Endothelial cell of umbilical vein (primary cell): ENCODE data around the gene DGKB. TPM values are rescaled to one million over a fixed set of nuclear protein-coding genes. Genes with fewer than 3 reads are reported as not detected.

Experiments
- BruUV-seq: library from RNA; stranded (reverse); fragments of 400-500 nt; replicated peaks from 2 replicates; lab custom pipeline; 2021; lab: Mats Ljungman, UMichigan
- CTCF ChIA-PET: fragments of 300-600, 350-600 bp; sonication (Branson Sonifier 250); formaldehyde crosslinking; loops from one replicate; lab custom pipeline; 2021; ENCODE audit warnings: antibody characterized with exemption, inconsistent platforms; lab: Charles Lee
- POLR2A ChIA-PET: fragments of 300-600, 350-600 bp; sonication (Branson Sonifier 250); formaldehyde crosslinking; loops from one replicate; lab custom pipeline; 2021; ENCODE audit warnings: antibody characterized with exemption, inconsistent platforms; lab: Charles Lee
- DNase-seq: peaks from one replicate; pipeline ENCODE4 v3.0.0-alpha.2; 2011; ENCODE audit warnings: low read depth, low spot score
- FAIRE-seq: peaks from 2 replicates; lab custom pipeline; 2011; peaks lifted over from hg19 to GRCh38; lab: Jason Lieb, UNC
- H2AFZ ChIP-seq: 2 replicates; pipeline ENCODE4 v1.6.0; 2012; ENCODE audit warnings: low read depth, low read length, control low read depth, inconsistent platforms
- H3K27ac ChIP-seq: 2 replicates; pipeline ENCODE4 v1.5.1; 2011; ENCODE audit warnings: low read depth, mild to moderate bottlenecking, control low read depth, low read length, moderate library complexity; ENCODE audit not compliant: insufficient read depth
- H3K27me3 ChIP-seq, 2 experiments: 2 replicates each; pipeline versions ENCODE4 v1.6.0 to v1.6.1; 2011; ENCODE audit warnings: low read length in 2 of 2, mixed read lengths in 1 of 2; ENCODE audit not compliant: control insufficient read depth in 2 of 2, insufficient read depth in 2 of 2
- H3K36me3 ChIP-seq, 2 experiments: 2 replicates in 1 of 2; 3 replicates in 1 of 2; pipeline ENCODE4 v1.5.1; 2011; ENCODE audit warnings: low read length in 2 of 2, mild to moderate bottlenecking in 1 of 2, moderate library complexity in 1 of 2; ENCODE audit not compliant: control insufficient read depth in 2 of 2, insufficient read depth in 2 of 2; ENCODE audit errors: extremely low read depth in 1 of 2
- H3K4me1 ChIP-seq: 3 replicates; pipeline ENCODE4 v1.5.1; 2011; ENCODE audit warnings: mild to moderate bottlenecking, low read length; ENCODE audit not compliant: control insufficient read depth, insufficient read depth; ENCODE audit errors: extremely low read depth
- H3K4me2 ChIP-seq: 2 replicates; pipeline ENCODE4 v1.6.1; 2011; ENCODE audit warnings: low read length, control low read depth, mixed read lengths; ENCODE audit not compliant: insufficient read depth
- H3K4me3 ChIP-seq, 3 experiments: fragments of 200-600 bp in 1 of 3; sonication (generic), shearing (Covaris generic) in 1 of 3; replicated peaks in 1 of 3; 2 replicates each; pipeline ENCODE4 v1.5.1; 2011 to 2016; ENCODE audit warnings: control low read depth in 3 of 3, low read length in 3 of 3, mild to moderate bottlenecking in 2 of 3, inconsistent platforms in 1 of 3, low read depth in 1 of 3, moderate library complexity in 1 of 3; ENCODE audit not compliant: insufficient read depth in 1 of 3
- H3K79me2 ChIP-seq: 2 replicates; pipeline ENCODE4 v1.6.0; 2012; ENCODE audit warnings: low read length, inconsistent platforms; ENCODE audit not compliant: control insufficient read depth, insufficient read depth
- H3K9ac ChIP-seq: replicated peaks from 2 replicates; pipeline ENCODE3; 2011; ENCODE audit warnings: low read length, control low read depth; ENCODE audit not compliant: insufficient read depth; ENCODE audit errors: extremely low read depth
- H3K9me1 ChIP-seq: replicated peaks from 3 replicates; pipeline ENCODE4 v1.6.0; 2011; ENCODE audit warnings: mild to moderate bottlenecking, low read length; ENCODE audit not compliant: control insufficient read depth, insufficient read depth; ENCODE audit errors: extremely low read depth
- H3K9me3 ChIP-seq: replicated peaks from 2 replicates; pipeline ENCODE4 v1.5.1; 2012; ENCODE audit warnings: low read length, inconsistent platforms; ENCODE audit not compliant: control insufficient read depth, insufficient read depth
- H4K20me1 ChIP-seq: replicated peaks from 2 replicates; pipeline ENCODE3; 2011; ENCODE audit warnings: mild to moderate bottlenecking, low read length; ENCODE audit not compliant: control insufficient read depth, insufficient read depth; ENCODE audit errors: extremely low read depth
- CTCF ChIP-seq, 2 donors: IDR thresholded peaks; 1 replicate in 1 of 2; 2 replicates in 1 of 2; pipeline ENCODE4 v1.5.1; 2011; ENCODE audit warnings: low read length in 2 of 2, mild to moderate bottlenecking in 2 of 2, moderate library complexity in 2 of 2, control low read depth in 1 of 2, inconsistent platforms in 1 of 2, low read depth in 1 of 2; ENCODE audit not compliant: insufficient read depth in 1 of 2; ENCODE audit errors: extremely low read depth in 1 of 2
- EZH2 ChIP-seq: IDR thresholded peaks from 2 replicates; pipeline ENCODE4 v1.6.1; 2012; ENCODE audit warnings: borderline replicate concordance, low read depth, mild to moderate bottlenecking, moderate library complexity, low read length, inconsistent platforms; ENCODE audit not compliant: severe bottlenecking
- GATA2 ChIP-seq: IDR thresholded peaks from 2 replicates; pipeline ENCODE4 v1.7.0; 2011; ENCODE audit warnings: low read depth, mild to moderate bottlenecking, moderate library complexity, mixed read lengths, low read length; ENCODE audit not compliant: insufficient read length, insufficient read depth
- JUN ChIP-seq: IDR thresholded peaks from 2 replicates; pipeline ENCODE4 v1.6.1; 2011; ENCODE audit warnings: borderline replicate concordance, low read depth; ENCODE audit not compliant: insufficient read length, insufficient read depth
- MYC ChIP-seq: IDR thresholded peaks from one replicate; pipeline ENCODE4 v1.6.1; 2011; ENCODE audit warnings: mild to moderate bottlenecking, low read depth, low read length
- POLR2A ChIP-seq: IDR thresholded peaks from 2 replicates; pipeline ENCODE4 v1.6.1; 2012; ENCODE audit warnings: low read depth, mild to moderate bottlenecking, control low read depth, low read length
- POLR2AphosphoS5 ChIP-seq: IDR thresholded peaks from 2 replicates; pipeline ENCODE4 v1.6.1; 2012; ENCODE audit warnings: low read depth, mild to moderate bottlenecking, control low read depth, low read length, moderate library complexity; ENCODE audit not compliant: insufficient read depth
- dilution Hi-C: fragments of 300-500 bp; cut with MboI; formaldehyde crosslinking; loops from one replicate; pipeline ENCODE4 v1.15.0; 2019; ENCODE audit warnings: low sequenced_read_pairs; ENCODE audit not compliant: extremely low pct_ligation_motif_present
- intact Hi-C: fragments of 100-400 bp; cut with micrococcal nuclease; formaldehyde crosslinking; loops from one replicate; pipeline ENCODE4 v1.10.0; 2022
- polyA plus RNA-seq, 4 experiments: library from polyadenylated mRNA; depleted of rRNA in 3 of 4; stranded (reverse) in 3 of 4; unstranded in 1 of 4; fragments of >200 nt; gene quantifications; 2 replicates each; pipeline versions ENCODE4 v1.2.1 to v1.2.3, GENCODE V29; 2011 to 2012; ENCODE audit warnings: missing spikeins in 1 of 4
- total RNA-seq: library from RNA; stranded (reverse); gene quantifications from 2 replicates; pipeline ENCODE4 v1.2.3, GENCODE V29; 2021

The DGKB gene
- total and polyA plus RNA-seq, 2 donors (not counting 3 experiments of a cell fraction or from before 2014, with no cell fraction given) = not detected

GRCh38 chr7:14191686-14192098, 710.9 kb downstream of the DGKB start:
- no peaks in the 10 kb centered on the region for H4K20me1 ChIP-seq
- no peaks in the 10 kb centered on the region for H3K9me3 ChIP-seq
- H2AFZ ChIP-seq = no peak overlapping the region
- H3K79me2 ChIP-seq = no peaks in the 10 kb centered on the region
- no peak overlapping the region for H3K4me2 ChIP-seq
- no peak for FAIRE-seq
- H3K4me1 ChIP-seq = no peaks in the 10 kb centered on the region
- no peaks in the 10 kb centered on the region for H3K36me3 ChIP-seq
- TF ChIP-seq POLR2AphosphoS5 (no peak), MYC (no peak), EZH2 (no peak), GATA2 (no peak), JUN (no peak), CTCF (IDR thresholded peaks at IDR 0.05; ENCODE audit: extremely low read depth in 1 of 2, insufficient read depth in 1 of 2, low read depth in 1 of 2, low read length in 2 of 2) (no peak), POLR2A (no peak)
- no peak overlapping the region for H3K27ac ChIP-seq
- BruUV-seq = no TSS peak
- ChIA-PET CTCF (no interaction called here), POLR2A (no interaction called here)
- no peak for DNase-seq
- H3K9ac ChIP-seq = no peak overlapping the region
- intact Hi-C loops = no loop called here
- H3K9me1 ChIP-seq = no peaks in the 10 kb centered on the region
- no peak overlapping the region for H3K4me3 ChIP-seq
- no peaks in the 10 kb centered on the region for H3K27me3 ChIP-seq
- dilution Hi-C loops = no loop called here
